Skeletal muscle satellite cell (primary cell): Measurements from ENCODE around the gene CAPN15.

Experiments used
- H3K27me3 ChIP-seq: 2 replicates; pipeline ENCODE4 v1.7.0; 2013; ENCODE audit warnings: low read length; ENCODE audit not compliant: control insufficient read depth, insufficient read depth
- H3K36me3 ChIP-seq: 2 replicates; pipeline ENCODE4 v1.7.0; 2013; ENCODE audit warnings: mild to moderate bottlenecking, control low read depth, low read length; ENCODE audit not compliant: insufficient read depth
- H3K4me1 ChIP-seq: 2 replicates; pipeline ENCODE4 v1.7.0; 2013; ENCODE audit warnings: low read length; ENCODE audit not compliant: control insufficient read depth, insufficient read depth
- H3K4me2 ChIP-seq: 2 replicates; pipeline ENCODE4 v1.7.0; 2013; ENCODE audit warnings: mild to moderate bottlenecking, low read length
- H3K4me3 ChIP-seq: 2 replicates; pipeline ENCODE4 v1.7.0; 2013; ENCODE audit warnings: low read length
- H3K9ac ChIP-seq: 2 replicates; pipeline ENCODE4 v1.7.0; 2013; ENCODE audit warnings: mild to moderate bottlenecking, low read depth, low read length, moderate library complexity
- H3K9me3 ChIP-seq: replicated peaks from 2 replicates; pipeline ENCODE4 v1.7.0; 2013; ENCODE audit warnings: mild to moderate bottlenecking, control low read depth, low read length

Gene CAPN15

GRCh38 chr16:521381-522210 lies 5.9 kb upstream of the CAPN15 start:
- Histone ChIP-seq H3K9me3 (no peaks in the 10 kb centered on the region), H3K4me3 (no peak overlapping the region), H3K4me2 (no peak overlapping the region), H3K36me3 (peaks cover 32% of the 10 kb centered on the region), H3K27me3 (no peaks in the 10 kb centered on the region), H3K4me1 (peaks cover 25% of the 10 kb centered on the region), H3K9ac (no peak overlapping the region)

- no peak overlapping the region for H3K9ac ChIP-seq
- H3K36me3 ChIP-seq: peaks cover 29% of the 10 kb centered on the region
- H3K4me1 ChIP-seq: peaks cover 25% of the 10 kb centered on the region
- H3K27me3 ChIP-seq: no peaks in the 10 kb centered on the region
- no peaks in the 10 kb centered on the region for H3K9me3 ChIP-seq
- no peak overlapping the region for H3K4me2 ChIP-seq
- no peak overlapping the region for H3K4me3 ChIP-seq
These were observed 5.0 kb upstream of the CAPN15 start for GRCh38 chr16:522320-523096.

- Histone ChIP-seq H3K9ac (no peak overlapping the region), H3K4me2 (no peak overlapping the region), H3K4me1 (peaks cover 25% of the 10 kb centered on the region), H3K4me3 (no peak overlapping the region), H3K9me3 (no peaks in the 10 kb centered on the region), H3K36me3 (peaks cover 29% of the 10 kb centered on the region), H3K27me3 (no peaks in the 10 kb centered on the region)
These were observed 4.3 kb upstream of the CAPN15 start for GRCh38 chr16:523097-523741.

- H3K36me3 ChIP-seq: peaks cover 22% of the 10 kb centered on the region
- no peaks in the 10 kb centered on the region for H3K9me3 ChIP-seq
- no peak overlapping the region for H3K4me3 ChIP-seq
- H3K4me1 ChIP-seq: peaks cover 31% of the 10 kb centered on the region
- H3K4me2 ChIP-seq: no peak overlapping the region
- no peaks in the 10 kb centered on the region for H3K27me3 ChIP-seq
- H3K9ac ChIP-seq: no peak overlapping the region
These were observed 3.1 kb upstream of the CAPN15 start for GRCh38 chr16:524274-525040.

GRCh38 chr16:525123-525519 lies 2.4 kb upstream of the CAPN15 start:
- peaks cover 38% of the 10 kb centered on the region for H3K4me1 ChIP-seq
- no peaks in the 10 kb centered on the region for H3K9me3 ChIP-seq
- H3K27me3 ChIP-seq: no peaks in the 10 kb centered on the region
- peak overlapping the region; percentile 97 for H3K4me2 ChIP-seq
- peaks cover 22% of the 10 kb centered on the region for H3K36me3 ChIP-seq
- no peak overlapping the region for H3K9ac ChIP-seq
- H3K4me3 ChIP-seq: peak overlapping the region; percentile 19

GRCh38 chr16:525520-526180 lies 1.9 kb upstream of the CAPN15 start:
- Histone ChIP-seq H3K4me2 (peak overlapping the region; percentile 97), H3K4me3 (peak overlapping the region; percentile 95), H3K4me1 (peaks cover 43% of the 10 kb centered on the region), H3K9me3 (no peaks in the 10 kb centered on the region), H3K36me3 (peaks cover 20% of the 10 kb centered on the region), H3K27me3 (no peaks in the 10 kb centered on the region), H3K9ac (peak overlapping the region; percentile 90)

- Histone ChIP-seq H3K4me3 (peak overlapping the region; percentile 95), H3K27me3 (no peaks in the 10 kb centered on the region), H3K9ac (peak overlapping the region; percentile 90), H3K4me1 (peaks cover 43% of the 10 kb centered on the region), H3K36me3 (peaks cover 13% of the 10 kb centered on the region), H3K4me2 (peak overlapping the region; percentile 97), H3K9me3 (no peaks in the 10 kb centered on the region)
These were observed 1.1 kb upstream of the CAPN15 start for GRCh38 chr16:526181-527014.

- peak overlapping the region; percentile 97 for H3K4me2 ChIP-seq
- H3K27me3 ChIP-seq: no peaks in the 10 kb centered on the region
- H3K9me3 ChIP-seq: no peaks in the 10 kb centered on the region
- H3K4me3 ChIP-seq: peak overlapping the region; percentile 95
- peaks cover 10% of the 10 kb centered on the region for H3K36me3 ChIP-seq
- H3K9ac ChIP-seq: peak overlapping the region; percentile 90
- peaks cover 51% of the 10 kb centered on the region for H3K4me1 ChIP-seq
These were observed 849 bp downstream of the CAPN15 start for GRCh38 chr16:528111-529011.

- peaks cover 59% of the 10 kb centered on the region for H3K4me1 ChIP-seq
These were observed 1.6 kb downstream of the CAPN15 start for GRCh38 chr16:529012-529575.

More at GRCh38 chr16:529012-529575, 1.6 kb downstream of the CAPN15 start:
- Histone ChIP-seq H3K27me3 (no peaks in the 10 kb centered on the region), H3K4me2 (peak overlapping the region; percentile 97), H3K9ac (peak overlapping the region; percentile 90), H3K36me3 (peaks cover 10% of the 10 kb centered on the region), H3K9me3 (no peaks in the 10 kb centered on the region), H3K4me3 (peak overlapping the region; percentile 95)
